Measurements from ENCODE around the gene IL12B.

GRCh38 chr5:159343295-159344094, 13.2 kb upstream of the IL12B start:
- TF ChIP-seq, protein P1, sequence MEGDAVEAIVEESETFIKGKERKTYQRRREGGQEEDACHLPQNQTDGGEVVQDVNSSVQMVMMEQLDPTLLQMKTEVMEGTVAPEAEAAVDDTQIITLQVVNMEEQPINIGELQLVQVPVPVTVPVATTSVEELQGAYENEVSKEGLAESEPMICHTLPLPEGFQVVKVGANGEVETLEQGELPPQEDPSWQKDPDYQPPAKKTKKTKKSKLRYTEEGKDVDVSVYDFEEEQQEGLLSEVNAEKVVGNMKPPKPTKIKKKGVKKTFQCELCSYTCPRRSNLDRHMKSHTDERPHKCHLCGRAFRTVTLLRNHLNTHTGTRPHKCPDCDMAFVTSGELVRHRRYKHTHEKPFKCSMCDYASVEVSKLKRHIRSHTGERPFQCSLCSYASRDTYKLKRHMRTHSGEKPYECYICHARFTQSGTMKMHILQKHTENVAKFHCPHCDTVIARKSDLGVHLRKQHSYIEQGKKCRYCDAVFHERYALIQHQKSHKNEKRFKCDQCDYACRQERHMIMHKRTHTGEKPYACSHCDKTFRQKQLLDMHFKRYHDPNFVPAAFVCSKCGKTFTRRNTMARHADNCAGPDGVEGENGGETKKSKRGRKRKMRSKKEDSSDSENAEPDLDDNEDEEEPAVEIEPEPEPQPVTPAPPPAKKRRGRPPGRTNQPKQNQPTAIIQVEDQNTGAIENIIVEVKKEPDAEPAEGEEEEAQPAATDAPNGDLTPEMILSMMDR (conservative IDR thresholded peaks at IDR 0.05; ENCODE audit: low read depth, low read length) = no peak
- TF ChIP-seq POLR2A (IDR thresholded peaks at IDR 0.05; ENCODE audit: low read depth, low read length) = no peak
- TF ChIP-seq MAZ (IDR thresholded peaks at IDR 0.05; ENCODE audit: borderline replicate concordance, low read depth, low read length) = no peak
- TF ChIP-seq USF2 (IDR thresholded peaks at IDR 0.05; ENCODE audit: low read depth, low read length) = no peak
- no peak for TF ChIP-seq SMC3 (IDR thresholded peaks at IDR 0.05; ENCODE audit: low read depth, low read length)
- TF ChIP-seq MAFK (IDR thresholded peaks at IDR 0.05; ENCODE audit: low read depth, low read length) = no peak

Data from IMR-90 (cell line).